Astrocyte (in vitro differentiated cells and primary cell): Measurements from ENCODE around the gene ABCA4. TPM values are rescaled to one million over a fixed set of nuclear protein-coding genes. Genes with fewer than 3 reads are reported as not detected.
A peak's percentile ranks its signal among the peaks of the same experiment; 100 is the strongest.

Experiments
- DNase-seq: peaks from one replicate; pipeline ENCODE4 v3.0.0-alpha.2; 2010; ENCODE audit warnings: low read depth
- FAIRE-seq: peaks from 2 replicates; lab custom pipeline; 2011; peaks lifted over from hg19 to GRCh38; lab: Jason Lieb, UNC
- H2AFZ ChIP-seq: 2 replicates; pipeline ENCODE4 v1.6.0; 2012; ENCODE audit warnings: low read depth, low read length, inconsistent platforms
- H3K27ac ChIP-seq: 2 replicates; pipeline ENCODE4 v1.5.1; 2011; ENCODE audit warnings: low read depth, low read length, inconsistent platforms
- H3K27me3 ChIP-seq: 2 replicates; pipeline ENCODE4 v1.6.0; 2011; ENCODE audit warnings: low read length, inconsistent platforms; ENCODE audit not compliant: insufficient read depth
- H3K36me3 ChIP-seq: 2 replicates; pipeline ENCODE4 v1.5.1; 2011; ENCODE audit warnings: low read length, inconsistent platforms; ENCODE audit not compliant: insufficient read depth
- H3K4me1 ChIP-seq: 2 replicates; pipeline ENCODE4 v1.5.1; 2011; ENCODE audit warnings: low read length, inconsistent platforms; ENCODE audit not compliant: insufficient read depth
- H3K4me2 ChIP-seq: 2 replicates; pipeline ENCODE4 v1.6.0; 2012; ENCODE audit warnings: low read length, inconsistent platforms
- H3K4me3 ChIP-seq: 2 replicates; pipeline ENCODE4 v1.5.1; 2011; ENCODE audit warnings: low read depth, mild to moderate bottlenecking, low read length, inconsistent platforms; ENCODE audit not compliant: insufficient read depth
- H3K79me2 ChIP-seq: 2 replicates; pipeline ENCODE4 v1.6.0; 2012; ENCODE audit warnings: mild to moderate bottlenecking, low read length, inconsistent platforms; ENCODE audit not compliant: insufficient read depth
- H3K9ac ChIP-seq: 2 replicates; pipeline ENCODE4 v1.6.0; 2012; ENCODE audit warnings: mild to moderate bottlenecking, low read length, inconsistent platforms
- H3K9me3 ChIP-seq: 2 replicates; pipeline ENCODE4 v1.5.1; 2012; ENCODE audit warnings: low read depth, mild to moderate bottlenecking, low read length, inconsistent platforms; ENCODE audit not compliant: insufficient read depth
- H4K20me1 ChIP-seq: 2 replicates; pipeline ENCODE4 v1.6.0; 2012; ENCODE audit warnings: low read length, inconsistent platforms; ENCODE audit not compliant: insufficient read depth
- H3K27ac Mint-ChIP-seq: one replicate; pipeline ENCODE4 v1.8.0; 2021; ENCODE audit warnings: mild to moderate bottlenecking, mixed read lengths; ENCODE audit not compliant: unreplicated experiment
- H3K27me3 Mint-ChIP-seq: one replicate; pipeline ENCODE4 v1.8.0; 2021; ENCODE audit warnings: low read depth, mixed read lengths; ENCODE audit not compliant: unreplicated experiment
- H3K36me3 Mint-ChIP-seq: one replicate; pipeline ENCODE4 v1.8.0; 2021; ENCODE audit warnings: low read depth, mixed read lengths; ENCODE audit not compliant: unreplicated experiment
- H3K4me1 Mint-ChIP-seq: one replicate; pipeline ENCODE4 v1.8.0; 2021; ENCODE audit warnings: low read depth, mixed read lengths; ENCODE audit not compliant: unreplicated experiment
- H3K4me3 Mint-ChIP-seq: one replicate; pipeline ENCODE4 v1.8.0; 2021; ENCODE audit warnings: mild to moderate bottlenecking, moderate library complexity, mixed read lengths; ENCODE audit not compliant: unreplicated experiment
- H3K9me3 Mint-ChIP-seq: one replicate; pipeline ENCODE4 v1.8.0; 2021; ENCODE audit warnings: mild to moderate bottlenecking, mixed read lengths; ENCODE audit not compliant: unreplicated experiment
- CTCF ChIP-seq: IDR thresholded peaks from 2 replicates; pipeline ENCODE4 v1.5.1; 2011; ENCODE audit warnings: low read depth, mild to moderate bottlenecking, inconsistent platforms, low read length, moderate library complexity; ENCODE audit not compliant: insufficient read depth
- EZH2 ChIP-seq: IDR thresholded peaks from 2 replicates; pipeline ENCODE4 v1.6.1; 2012; ENCODE audit warnings: mild to moderate bottlenecking, low read length, inconsistent platforms; ENCODE audit not compliant: insufficient read depth
- total RNA-seq: library from RNA; stranded (reverse); gene quantifications from 2 replicates; pipeline ENCODE4 v1.2.1, GENCODE V29; 2021

Gene ABCA4
- total RNA-seq, 1 donor from 2014 or later, result 0.20 TPM

GRCh38 chr1:94024104-94024792, 96.7 kb downstream of the ABCA4 start:
- no peak overlapping the region for H3K27ac Mint-ChIP-seq
- H3K4me3 Mint-ChIP-seq, result no peak overlapping the region
- TF ChIP-seq EZH2 (no peak), CTCF (no peak)
- no peaks in the 10 kb centered on the region for H3K27me3 ChIP-seq
- no peak overlapping the region for H3K9ac ChIP-seq
- FAIRE-seq (no peak), DNase-seq (no peak)
- H3K4me3 ChIP-seq, result no peak overlapping the region
- no peak overlapping the region for H3K4me2 ChIP-seq
- no peaks in the 10 kb centered on the region for H3K36me3 ChIP-seq
- H3K4me1 ChIP-seq, result peaks cover 32% of the 10 kb centered on the region
- H3K9me3 ChIP-seq, result no peaks in the 10 kb centered on the region
- H3K27me3 Mint-ChIP-seq, result peaks cover 12% of the 10 kb centered on the region
- no peaks in the 10 kb centered on the region for H3K9me3 Mint-ChIP-seq
- no peak overlapping the region for H3K27ac ChIP-seq
- no peaks in the 10 kb centered on the region for H4K20me1 ChIP-seq
- H3K36me3 Mint-ChIP-seq, result no peaks in the 10 kb centered on the region
- H3K79me2 ChIP-seq, result no peaks in the 10 kb centered on the region
- H3K4me1 Mint-ChIP-seq, result peaks cover 27% of the 10 kb centered on the region
- no peak overlapping the region for H2AFZ ChIP-seq

GRCh38 chr1:94022471-94023189, 98.3 kb downstream of the ABCA4 start:
- Mint-ChIP-seq H3K4me3 (no peak overlapping the region), H3K27me3 (peaks cover 9% of the 10 kb centered on the region), H3K9me3 (no peaks in the 10 kb centered on the region), H3K27ac (no peak overlapping the region), H3K36me3 (no peaks in the 10 kb centered on the region), H3K4me1 (peaks cover 27% of the 10 kb centered on the region)
- no peak overlapping the region for H3K4me3 ChIP-seq
- H2AFZ ChIP-seq, result peak overlapping the region; percentile 19
- peak overlapping the region; percentile 71 for H3K27ac ChIP-seq
- peak overlapping the region; percentile 39 for H3K9ac ChIP-seq
- no peaks in the 10 kb centered on the region for H3K79me2 ChIP-seq
- no peak for TF ChIP-seq EZH2
- TF ChIP-seq CTCF, result no peak
- H3K4me2 ChIP-seq, result peak overlapping the region; percentile 40
- peaks cover 32% of the 10 kb centered on the region for H3K4me1 ChIP-seq
- H4K20me1 ChIP-seq, result no peaks in the 10 kb centered on the region
- FAIRE-seq (peak; percentile 94), DNase-seq (peak; percentile 98)
- H3K9me3 ChIP-seq, result no peaks in the 10 kb centered on the region
- no peaks in the 10 kb centered on the region for H3K27me3 ChIP-seq
- H3K36me3 ChIP-seq, result no peaks in the 10 kb centered on the region
